ENCODE results near the gene ARNT2.

Gene ARNT2

GRCh38 chr15:80411788-80412288, 7.7 kb downstream of the ARNT2 start:
- DNase-seq (ENCODE audit: low read depth), result no peak

- no peak for DNase-seq (ENCODE audit: low read depth)
Observed at GRCh38 chr15:80414546-80415357, 10.6 kb downstream of the ARNT2 start.

GRCh38 chr15:80415358-80415670, 11.1 kb downstream of the ARNT2 start:
- no peak for DNase-seq (ENCODE audit: low read depth)

DNA sequence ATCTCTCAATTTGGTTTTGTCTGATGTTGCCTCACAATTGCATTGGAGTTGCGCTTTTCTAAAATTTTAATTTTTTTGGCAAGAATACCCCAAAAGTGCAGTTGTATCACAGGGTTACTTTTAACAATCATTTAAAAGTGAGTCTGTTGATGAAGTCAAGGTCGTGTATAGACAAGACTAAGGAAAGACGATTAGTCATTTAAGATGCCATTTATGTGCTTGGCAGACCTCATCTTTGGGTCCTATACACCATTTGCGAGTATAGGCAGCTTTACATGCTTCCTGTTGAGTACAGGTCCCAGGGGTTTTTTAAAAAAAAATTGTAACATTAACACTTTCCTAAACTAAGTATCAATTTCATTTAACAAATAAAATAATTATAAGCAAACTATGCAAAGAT, 12.5 kb downstream of the ARNT2 start:
- no peak for DNase-seq (ENCODE audit: low read depth)

DNA sequence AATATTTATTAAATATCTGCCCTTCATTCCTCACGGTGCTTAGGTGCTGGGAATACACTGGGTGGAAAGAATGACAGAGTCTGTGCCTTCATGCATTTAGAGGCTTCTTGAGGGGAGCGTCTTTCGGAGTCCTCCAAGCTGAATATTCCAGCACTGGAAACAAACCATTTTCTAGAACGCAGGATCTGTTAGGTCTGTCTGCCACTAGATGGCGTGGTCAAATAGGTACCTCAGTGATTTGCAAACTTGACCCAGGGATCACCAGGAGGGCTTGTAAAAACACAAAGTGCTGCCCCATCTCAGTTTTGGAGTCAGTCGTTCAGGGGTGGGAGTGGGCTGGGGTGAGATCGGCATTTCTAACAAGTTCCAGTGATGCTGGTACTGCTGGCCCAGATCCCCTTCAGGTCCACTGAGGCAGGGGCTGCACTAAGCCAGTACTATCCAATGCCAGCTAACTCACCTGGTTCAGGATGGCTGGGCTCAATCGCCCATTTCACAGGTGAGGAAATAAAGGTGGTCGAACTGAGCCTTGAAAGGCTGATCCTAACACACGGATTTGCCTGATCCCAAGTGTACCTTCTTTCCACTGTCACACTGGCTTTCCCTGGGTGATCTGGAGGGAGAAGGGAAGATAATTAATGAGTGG, 14.8 kb downstream of the ARNT2 start:
- no peak for DNase-seq (ENCODE audit: low read depth)

DNA sequence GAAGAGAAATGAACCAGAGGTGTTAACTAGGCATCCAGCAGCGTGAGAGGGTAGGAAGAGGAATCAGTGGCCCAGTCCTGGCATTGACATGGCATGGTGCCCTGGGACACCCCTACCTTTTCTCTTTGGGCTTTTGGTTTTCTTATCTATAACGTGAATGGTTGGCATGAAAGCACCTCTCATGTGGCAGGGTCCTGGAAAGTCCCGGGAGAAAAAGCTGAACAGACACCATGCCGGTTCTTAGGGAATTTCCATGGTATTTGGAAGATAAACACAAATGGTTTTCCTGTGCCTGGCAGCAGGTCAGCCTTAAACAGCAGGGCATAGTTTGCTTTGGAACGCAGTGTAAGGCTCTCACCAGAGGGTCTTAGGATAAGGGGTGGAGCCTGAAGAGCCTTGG, 15.4 kb downstream of the ARNT2 start:
- DNase-seq (ENCODE audit: low read depth), result no peak

- no peak for DNase-seq (ENCODE audit: low read depth)
Observed at GRCh38 chr15:80420658-80421057, 16.5 kb downstream of the ARNT2 start.

DNA sequence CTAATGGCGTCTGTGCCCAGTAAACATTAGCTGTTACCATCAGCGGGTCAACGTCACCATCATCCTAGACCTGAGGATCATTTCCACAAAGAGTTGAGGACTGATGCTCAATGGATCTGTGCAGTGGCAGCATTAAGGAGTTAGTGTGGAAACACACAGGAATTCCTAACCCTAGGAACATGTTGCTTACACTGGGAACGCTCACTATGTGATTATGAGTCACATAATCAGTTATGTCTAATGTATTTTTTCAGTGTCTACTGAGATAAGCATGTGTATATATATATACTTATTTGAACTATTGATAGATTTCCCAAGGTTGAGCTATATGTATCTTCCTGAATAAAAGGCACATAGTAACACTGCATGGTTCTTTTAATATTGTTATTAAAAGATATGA, 19.0 kb downstream of the ARNT2 start:
- DNase-seq (ENCODE audit: low read depth), result no peak

DNA sequence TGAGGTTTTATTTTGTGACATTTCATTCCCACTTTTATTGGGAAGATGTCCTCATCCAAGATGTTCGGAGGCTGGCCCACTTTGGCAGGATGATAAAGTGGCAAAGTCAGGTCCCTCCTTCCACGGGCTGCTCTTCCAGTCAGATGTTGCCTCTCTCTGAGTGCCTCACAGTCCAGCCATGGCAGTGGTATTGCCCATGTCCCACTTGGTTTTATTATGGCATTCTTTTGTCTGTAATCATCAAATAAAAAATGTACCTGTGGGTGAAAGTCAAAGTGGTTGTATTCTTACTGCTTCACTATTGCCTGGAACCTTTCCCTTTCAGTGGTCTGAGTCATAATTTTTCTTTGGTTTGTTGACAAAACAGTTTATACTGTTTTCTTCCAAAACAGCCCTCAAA, 20.2 kb downstream of the ARNT2 start:
- no peak for DNase-seq (ENCODE audit: low read depth)

DNA sequence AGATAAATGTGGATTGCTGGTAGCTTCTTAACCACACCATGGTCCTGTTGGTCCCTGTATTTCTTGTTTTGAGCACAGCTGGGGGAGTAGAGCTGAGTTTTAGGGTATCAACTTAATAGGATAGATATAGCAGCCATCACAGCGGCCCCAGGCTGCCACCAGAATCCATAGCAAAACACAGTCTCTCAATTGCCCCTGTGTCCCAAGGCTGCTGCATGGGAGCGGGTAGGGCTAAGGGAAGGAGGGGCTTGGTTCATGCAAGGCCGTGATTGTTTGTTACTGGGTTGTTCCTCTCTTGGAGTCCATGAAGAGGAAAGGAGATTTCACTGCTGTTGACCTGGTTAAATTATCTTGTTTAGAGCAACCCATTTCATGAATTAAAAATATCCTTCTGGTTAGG, 22.1 kb downstream of the ARNT2 start:
- no peak for DNase-seq (ENCODE audit: low read depth)

DNA sequence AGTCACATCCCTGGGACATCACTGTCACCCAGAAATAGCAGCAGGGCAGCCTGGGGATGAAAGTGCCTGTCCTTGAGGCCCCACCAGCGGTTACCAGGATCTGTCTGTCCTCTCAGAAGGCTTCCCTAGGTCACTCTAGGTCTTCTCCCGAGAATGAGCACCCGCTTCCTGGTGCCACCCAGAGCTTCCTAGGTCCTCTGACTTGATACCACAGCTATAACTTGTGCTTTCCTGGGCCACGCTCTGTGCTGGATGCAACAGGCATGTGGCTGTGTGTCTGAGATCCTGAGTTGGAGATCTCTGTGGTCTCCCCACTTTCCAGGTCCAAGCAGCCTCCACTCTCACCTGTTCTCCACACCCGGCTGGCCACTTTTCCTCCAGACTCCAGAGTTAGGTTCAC, 25.8 kb downstream of the ARNT2 start:
- DNase-seq (ENCODE audit: low read depth), result no peak

- no peak for DNase-seq (ENCODE audit: low read depth)
Observed at GRCh38 chr15:80431635-80432344, 27.6 kb downstream of the ARNT2 start.

- no peak for DNase-seq (ENCODE audit: low read depth)
Observed at GRCh38 chr15:80432345-80432702, 28.1 kb downstream of the ARNT2 start.

GRCh38 chr15:80433836-80434235, 29.7 kb downstream of the ARNT2 start:
- no peak for DNase-seq (ENCODE audit: low read depth)

GRCh38 chr15:80434926-80435720, 30.9 kb downstream of the ARNT2 start:
- DNase-seq (ENCODE audit: low read depth), result no peak

DNA sequence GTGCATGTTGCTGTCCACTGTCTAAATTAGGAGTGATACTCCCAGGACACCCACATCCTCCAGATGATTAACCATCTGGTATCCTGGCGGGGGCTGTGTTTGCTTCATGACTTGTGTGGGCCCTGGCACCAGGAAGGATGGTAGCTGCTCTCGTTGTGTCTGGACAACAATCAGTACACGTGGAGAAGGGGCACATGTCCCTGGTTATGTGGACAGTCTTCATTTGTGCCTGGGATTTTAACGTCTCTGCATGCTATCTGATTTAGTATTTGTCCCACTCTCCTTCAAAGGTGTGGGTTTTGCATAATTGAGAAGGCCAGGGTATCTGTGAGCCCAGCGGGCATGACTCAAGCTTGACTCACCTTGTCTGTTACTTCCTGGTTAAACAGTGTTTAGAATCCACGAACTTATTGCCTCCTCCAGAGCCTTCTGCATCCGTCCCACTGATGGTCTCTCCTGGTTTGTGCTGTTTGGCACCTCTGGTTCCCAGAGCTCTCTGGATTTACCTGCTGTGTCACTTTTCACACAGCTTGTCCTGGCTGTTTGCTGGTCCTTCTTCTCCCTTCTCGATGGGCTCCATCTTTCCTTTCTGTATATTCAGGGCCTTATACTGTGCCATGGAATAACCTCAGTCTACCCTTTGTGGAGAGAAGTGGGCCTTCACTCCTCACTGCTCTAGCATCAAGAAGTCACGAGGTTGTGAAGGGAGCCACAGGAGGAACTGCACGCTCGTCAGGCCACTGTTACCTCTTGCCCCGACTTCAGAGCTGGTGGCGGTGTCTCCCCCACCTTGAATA, 32.5 kb downstream of the ARNT2 start:
- no peak for DNase-seq (ENCODE audit: low read depth)

- no peak for DNase-seq (ENCODE audit: low read depth)
Observed at GRCh38 chr15:80437334-80437891, 33.2 kb downstream of the ARNT2 start.

DNA sequence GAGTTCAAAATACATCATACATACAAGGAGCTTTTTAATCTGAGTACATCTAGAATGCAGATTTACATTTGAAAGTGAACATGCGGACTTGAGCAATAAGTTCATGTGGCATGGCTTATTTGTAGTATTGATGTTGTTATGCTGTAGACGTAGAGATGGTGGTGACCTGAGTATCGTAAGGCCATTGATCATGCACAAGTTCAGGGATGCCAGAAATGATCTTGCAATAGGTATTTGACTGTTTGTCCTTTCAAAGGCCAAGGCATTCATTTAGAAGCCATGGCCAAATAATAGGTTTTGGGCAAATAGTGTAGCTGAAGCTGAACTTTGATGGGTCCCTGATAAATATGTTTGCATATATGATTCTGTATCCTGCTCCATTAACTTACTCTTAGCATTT, 35.0 kb downstream of the ARNT2 start:
- no peak for DNase-seq (ENCODE audit: low read depth)

- DNase-seq (ENCODE audit: low read depth), result no peak
Observed at GRCh38 chr15:80440024-80440423, 35.8 kb downstream of the ARNT2 start.

DNA sequence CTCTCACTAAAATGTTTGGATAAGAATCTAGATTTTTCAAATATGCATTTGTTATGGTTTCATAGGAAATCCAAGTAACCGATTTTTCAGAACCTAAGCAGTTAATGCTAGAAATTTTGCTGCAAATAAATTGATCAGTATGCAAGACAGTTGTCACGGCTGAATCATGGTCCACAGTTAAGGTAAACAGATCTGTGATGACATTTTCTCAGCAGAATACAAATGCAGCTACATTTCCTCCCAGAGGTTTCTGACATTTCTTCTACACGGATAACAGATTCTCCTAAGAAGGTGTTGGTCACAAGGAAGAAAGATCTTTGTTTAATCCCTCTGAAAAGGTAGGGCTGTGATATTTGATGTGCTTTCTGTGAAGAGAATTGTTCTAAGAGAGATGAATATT, 36.9 kb downstream of the ARNT2 start:
- DNase-seq (ENCODE audit: low read depth), result no peak

DNA sequence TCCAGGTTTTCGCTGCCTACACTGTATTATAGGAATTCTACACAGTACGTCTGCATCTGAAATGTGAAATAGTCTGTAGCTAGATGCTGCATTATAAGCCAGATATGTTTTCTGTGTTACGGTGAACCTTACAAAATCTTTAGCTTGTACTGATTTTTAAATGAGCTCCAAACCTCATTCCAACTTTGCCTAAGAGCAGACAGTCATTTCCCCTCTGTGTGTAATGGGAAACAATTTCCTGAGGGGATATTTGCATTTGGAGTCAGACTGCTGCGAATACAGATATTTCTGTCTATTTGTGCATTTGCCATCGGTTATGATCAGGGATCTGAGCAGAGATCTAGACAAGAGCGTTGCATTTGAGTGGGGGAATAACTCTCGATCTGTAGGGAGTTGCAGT, 37.5 kb downstream of the ARNT2 start:
- no peak for DNase-seq (ENCODE audit: low read depth)
